H1 (cell line): ENCODE data around the gene PIGA. TPM values are rescaled to one million over a fixed set of nuclear protein-coding genes. Genes with fewer than 3 reads are reported as not detected.

Source experiments
- CTCF ChIA-PET: fragments of 300-600 bp; sonication (Branson Sonifier 250); formaldehyde crosslinking; loops from one replicate; lab custom pipeline; 2021; ENCODE audit not compliant: partially characterized antibody; lab: Charles Lee
- POLR2A ChIA-PET: fragments of 300-600 bp; sonication (Branson Sonifier 250); formaldehyde crosslinking; loops from one replicate; lab custom pipeline; 2021; ENCODE audit warnings: inconsistent platforms; ENCODE audit not compliant: partially characterized antibody; lab: Charles Lee
- DNase-seq, 2 experiments: peaks; one replicate each; pipeline versions ENCODE4 v3.0.0 to v3.0.0-alpha.2; 2010 to 2022; ENCODE audit warnings: low spot score in 2 of 2, low read depth in 1 of 2, mixed read lengths in 1 of 2
- FAIRE-seq: peaks from 2 replicates; lab custom pipeline; 2011; peaks lifted over from hg19 to GRCh38; lab: Jason Lieb, UNC
- H2AFZ ChIP-seq: 2 replicates; pipeline ENCODE4 v1.8.1; 2012; ENCODE audit warnings: low read length, inconsistent platforms
- H2AK5ac ChIP-seq: 2 replicates; pipeline ENCODE4 v1.6.1; 2013; ENCODE audit warnings: low read depth, low read length
- H2BK120ac ChIP-seq: replicated peaks from 2 replicates; pipeline ENCODE3; 2013; ENCODE audit warnings: low read depth, low read length, inconsistent platforms
- H2BK12ac ChIP-seq: 2 replicates; pipeline ENCODE4 v1.6.1; 2013; ENCODE audit warnings: low read depth, low read length
- H2BK15ac ChIP-seq: 2 replicates; pipeline ENCODE4 v1.6.1; 2013; ENCODE audit warnings: low read length
- H2BK20ac ChIP-seq: 2 replicates; pipeline ENCODE4 v1.6.1; 2013; ENCODE audit warnings: low read length
- H2BK5ac ChIP-seq: 2 replicates; pipeline ENCODE4 v1.6.1; 2013; ENCODE audit warnings: low read depth, low read length
- H3K14ac ChIP-seq: 2 replicates; pipeline ENCODE4 v1.6.1; 2013; ENCODE audit warnings: inconsistent platforms; ENCODE audit not compliant: insufficient read length
- H3K18ac ChIP-seq: 2 replicates; pipeline ENCODE4 v1.6.1; 2013; ENCODE audit warnings: low read length; ENCODE audit errors: extremely low read depth
- H3K23ac ChIP-seq: 2 replicates; pipeline ENCODE4 v1.6.1; 2013; ENCODE audit warnings: inconsistent platforms; ENCODE audit not compliant: insufficient read length
- H3K23me2 ChIP-seq: 2 replicates; pipeline ENCODE4 v1.6.1; 2013; ENCODE audit warnings: low read depth, low read length
- H3K27ac ChIP-seq: 2 replicates; pipeline ENCODE4 v1.6.1; 2011; ENCODE audit warnings: low read depth, low read length, inconsistent platforms
- H3K27me3 ChIP-seq, 4 experiments: replicated peaks in 1 of 4; 1 replicate in 1 of 4; 2 replicates in 3 of 4; pipeline versions ENCODE4 v1.6.1 to v1.8.1; 2011 to 2013; ENCODE audit warnings: low read length in 3 of 4, mild to moderate bottlenecking in 3 of 4, inconsistent platforms in 2 of 4, mixed read lengths in 2 of 4, moderate library complexity in 1 of 4; ENCODE audit not compliant: control insufficient read depth in 3 of 4, insufficient read depth in 3 of 4; ENCODE audit errors: extremely low read depth in 1 of 4
- H3K36me3 ChIP-seq, 4 experiments: 2 replicates each; pipeline versions ENCODE4 v1.6.1 to v1.8.1; 2011 to 2013; ENCODE audit warnings: mild to moderate bottlenecking in 4 of 4, low read length in 3 of 4, moderate library complexity in 2 of 4, control low read depth in 1 of 4, inconsistent platforms in 1 of 4; ENCODE audit not compliant: insufficient read depth in 4 of 4, control insufficient read depth in 2 of 4
- H3K4ac ChIP-seq: replicated peaks from 2 replicates; pipeline ENCODE3; 2013; ENCODE audit warnings: low read length, low read depth, mixed read lengths, inconsistent platforms; ENCODE audit not compliant: insufficient read length
- H3K4me1 ChIP-seq, 4 experiments: replicated peaks in 1 of 4; 1 replicate in 1 of 4; 2 replicates in 3 of 4; pipeline versions ENCODE4 v1.6.1 to v1.8.1; 2011 to 2013; ENCODE audit warnings: low read length in 3 of 4, inconsistent platforms in 2 of 4, mixed read lengths in 1 of 4; ENCODE audit not compliant: insufficient read depth in 4 of 4, control insufficient read depth in 3 of 4
- H3K4me2 ChIP-seq, 2 experiments: 2 replicates each; pipeline versions ENCODE4 v1.6.1 to v1.8.1; 2011 to 2013; ENCODE audit warnings: low read depth in 2 of 2, low read length in 2 of 2, control low read depth in 1 of 2, inconsistent platforms in 1 of 2, mild to moderate bottlenecking in 1 of 2; ENCODE audit not compliant: insufficient read depth in 1 of 2
- H3K4me3 ChIP-seq, 4 experiments: fragments of 200-600, 300-600 bp in 1 of 4; sonication (generic), shearing (Covaris generic), sonication (Bioruptor Twin) in 1 of 4; 2 replicates each; pipeline versions ENCODE4 v1.5.1 to v1.8.1; 2011 to 2016; ENCODE audit warnings: low read length in 4 of 4, low read depth in 3 of 4, control low read depth in 2 of 4, inconsistent platforms in 2 of 4, mild to moderate bottlenecking in 2 of 4, mixed read lengths in 1 of 4, moderate library complexity in 1 of 4; ENCODE audit not compliant: insufficient read depth in 2 of 4; ENCODE audit errors: extremely low read depth in 1 of 4
- H3K56ac ChIP-seq: replicated peaks from 2 replicates; pipeline ENCODE3; 2013; ENCODE audit warnings: low read depth, mild to moderate bottlenecking, mixed read lengths, low read length, inconsistent platforms; ENCODE audit not compliant: insufficient read length
- H3K79me1 ChIP-seq: 2 replicates; pipeline ENCODE4 v1.6.1; 2013; ENCODE audit warnings: low read depth, low read length, control low read depth
- H3K79me2 ChIP-seq, 2 experiments: 2 replicates each; pipeline versions ENCODE4 v1.6.1 to v1.8.1; 2012 to 2013; ENCODE audit warnings: low read length in 2 of 2, mild to moderate bottlenecking in 2 of 2, inconsistent platforms in 1 of 2; ENCODE audit not compliant: insufficient read depth in 2 of 2, control insufficient read depth in 1 of 2
- H3K9ac ChIP-seq, 4 experiments: replicated peaks in 1 of 4; 1 replicate in 1 of 4; 2 replicates in 3 of 4; pipeline versions ENCODE4 v1.6.1 to v1.8.1; 2011 to 2013; ENCODE audit warnings: low read depth in 3 of 4, low read length in 3 of 4, control low read depth in 2 of 4, mild to moderate bottlenecking in 2 of 4, moderate library complexity in 2 of 4, inconsistent platforms in 1 of 4; ENCODE audit errors: extremely low read depth in 1 of 4
- H3K9me3 ChIP-seq, 2 experiments: 2 replicates each; pipeline versions ENCODE4 v1.6.1 to v1.8.1; 2012 to 2013; ENCODE audit warnings: mild to moderate bottlenecking in 2 of 2, moderate library complexity in 2 of 2, control low read depth in 1 of 2, inconsistent platforms in 1 of 2, low read depth in 1 of 2, low read length in 1 of 2, mixed read lengths in 1 of 2; ENCODE audit not compliant: insufficient read depth in 2 of 2
- H4K20me1 ChIP-seq, 2 experiments: replicated peaks in 1 of 2; 2 replicates each; pipeline versions ENCODE3 to v1.8.1; 2011 to 2013; ENCODE audit warnings: inconsistent platforms in 2 of 2, low read length in 2 of 2, mild to moderate bottlenecking in 1 of 2; ENCODE audit not compliant: insufficient read depth in 2 of 2, control insufficient read depth in 1 of 2
- H4K5ac ChIP-seq: 2 replicates; pipeline ENCODE4 v1.6.1; 2013; ENCODE audit warnings: low read length, low read depth, mixed read lengths, inconsistent platforms; ENCODE audit not compliant: insufficient read length
- H4K8ac ChIP-seq: 2 replicates; pipeline ENCODE4 v1.8.0; 2013; ENCODE audit warnings: mild to moderate bottlenecking, moderate library complexity, low read length, inconsistent platforms; ENCODE audit not compliant: insufficient read depth; ENCODE audit errors: extremely low read depth
- H4K91ac ChIP-seq: replicated peaks from 2 replicates; pipeline ENCODE3; 2013; ENCODE audit warnings: low read length, mixed read lengths, inconsistent platforms; ENCODE audit not compliant: insufficient read length
- EZH2 ChIP-seq: fragments of 200-600 bp; sonication (generic); IDR thresholded peaks from 2 replicates; pipeline ENCODE4 v1.7.1; 2012; ENCODE audit warnings: low read depth, mild to moderate bottlenecking, moderate library complexity, low read length, inconsistent platforms; ENCODE audit not compliant: severe bottlenecking
- HDAC2 ChIP-seq, 2 experiments: fragments of 300-600 bp in 1 of 2; sonication (generic) in 1 of 2; IDR thresholded peaks; 2 replicates each; pipeline ENCODE4 v1.6.1; 2011 to 2012; ENCODE audit warnings: low read depth in 2 of 2, low read length in 2 of 2, mild to moderate bottlenecking in 2 of 2, moderate library complexity in 2 of 2, borderline replicate concordance in 1 of 2, inconsistent platforms in 1 of 2
- TAF1 ChIP-seq: IDR thresholded peaks from 2 replicates; pipeline ENCODE4 v1.6.1; 2011; ENCODE audit warnings: mild to moderate bottlenecking, low read depth, low read length
- WGBS, 2 experiments: shearing (Covaris generic) in 1 of 2; methylation state at CpG; one replicate each; pipeline versions ENCODE4 v1.1.6 to v1.1.7; 2013 to 2015; ENCODE audit warnings: low lambda C conversion rate in 2 of 2, mixed read lengths in 2 of 2, inconsistent platforms in 1 of 2, low coverage in 1 of 2, missing lambda C conversion rate in 1 of 2; ENCODE audit not compliant: insufficient replicate concordance in 2 of 2, insufficient coverage in 1 of 2, insufficient read length in 1 of 2; ENCODE audit errors: extremely low coverage in 1 of 2, missing lambda C conversion rate in 1 of 2; 5-methylcytosine and 5-hydroxymethylcytosine counted together
- polyA plus RNA-seq, 7 experiments: library from polyadenylated mRNA; depleted of rRNA in 3 of 7; stranded (reverse) in 5 of 7; unstranded in 2 of 7; fragments of >200 nt in 5 of 7; fragments of 200-250 nt in 2 of 7; gene quantifications; 1 replicate in 5 of 7; 2 replicates in 1 of 7; 4 replicates in 1 of 7; pipeline versions ENCODE4 v1.2.1 to v1.2.3, GENCODE V29; 2011 to 2013; ENCODE audit warnings: missing spikeins in 2 of 7, mixed read lengths in 2 of 7
- total RNA-seq: library from RNA; stranded (reverse); fragmentation: NEBNext Ultra II Directional; extraction: Animal tissue kit (Norgen Biotek cat#: 25700); gene quantifications from 2 replicates; pipeline ENCODE4 v1.2.1, GENCODE V29; 2021

PIGA gene
- total and polyA plus RNA-seq, 2 of the 8 experiments (the other 6 are each of a cell fraction or from before 2014, with no cell fraction given) = 5.0 to 13.4 TPM

DNA sequence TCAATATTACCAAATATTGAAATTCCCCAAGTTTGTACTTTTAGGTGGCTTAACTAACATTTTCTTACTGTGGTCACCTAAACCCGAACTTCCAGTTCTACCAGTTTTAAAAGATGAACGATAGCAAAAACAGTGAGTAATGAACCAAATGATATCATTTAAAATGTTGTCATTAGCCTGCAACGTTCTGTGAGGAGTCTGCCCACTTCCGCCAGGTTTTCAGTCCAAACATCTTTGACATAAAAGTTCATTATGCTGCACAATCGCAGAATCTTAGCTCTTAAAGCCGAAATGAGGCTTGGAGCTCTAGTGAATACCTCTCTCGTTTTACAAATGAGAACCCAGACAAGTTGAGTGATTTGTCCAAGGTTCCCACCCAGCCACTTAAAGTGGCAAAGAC, 762 bp downstream of the PIGA start:
- WGBS, 2 experiments = 41% methylated on average over 3 of the region's 7 CpGs; no CpG with 5 or more reads in 1 of the 2 experiments
- Histone ChIP-seq H2BK120ac (no peak overlapping the region), H3K9ac (peak overlapping the region in 2 of 4 experiments; percentile 82 to 84; a peak in 3 of 7 replicates), H2BK5ac (no peak overlapping the region), H2BK20ac (no peak overlapping the region), H3K23ac (no peak overlapping the region), H2BK12ac (no peak overlapping the region), H3K9me3 (no peaks in the 10 kb centered on the region), H3K79me2 (peaks cover 0 to 6% of the 10 kb centered on the region in 2 experiments; a peak in 2 of 4 replicates), H3K27me3 (no peaks in the 10 kb centered on the region), H3K27ac (peak overlapping the region; percentile 63; the same call in 1 of the 2 replicates), H2AFZ (no peak overlapping the region), H3K23me2 (0 out of 2 replicates have a peak, but pooled peaks cover 2% of the 10 kb centered on the region), H2AK5ac (no peak overlapping the region), H4K8ac (peak overlapping the region; percentile 91; the same call in 1 of the 2 replicates), H4K5ac (no peak overlapping the region), H3K14ac (no peak overlapping the region), H3K4me1 (no peaks in the 10 kb centered on the region), H2BK15ac (no peak overlapping the region), H3K79me1 (no peaks in the 10 kb centered on the region), H3K56ac (no peak overlapping the region), H4K91ac (no peak overlapping the region), H3K4me2 (peak overlapping the region; percentile 66 to 75), H3K18ac (no peak overlapping the region), H3K36me3 (peaks cover 0 to 14% (median 4%) of the 10 kb centered on the region in 4 experiments; a peak in 3 of 8 replicates), H3K4me3 (peak overlapping the region; percentile 57 to 85 (median 72)), H3K4ac (no peak overlapping the region), H4K20me1 (no peaks in the 10 kb centered on the region)
- POLR2A ChIA-PET = interaction anchor here (0.8 kb wide), 2 partner anchors 342 to 404 kb away, joined by 3 read pairs; partner anchors contain the start of gene CA5B
- DNase-seq = no peak
- no peak for FAIRE-seq
- CTCF ChIA-PET = no interaction called here
- TF ChIP-seq HDAC2 (IDR thresholded peaks at IDR 0.05; ENCODE audit: borderline replicate concordance in 1 of 2, low read depth in 2 of 2, low read length in 2 of 2) = no peak
- no peak for TF ChIP-seq TAF1
- no peak for TF ChIP-seq EZH2
